Activated CD4-positive, alpha-beta T cell treated with anti-CD3 and anti-CD28 coated beads for 4 hours (primary cell): ENCODE measurements around the gene GALNT2.

Experiments used
- DNase-seq, 2 donors: peaks; one replicate each; pipeline ENCODE4 v3.0.0-alpha.2; 2020

The GALNT2 gene

GRCh38 chr1:230267338-230268065 is 200.5 kb downstream of the GALNT2 start:
- DNase-seq, result no peak

- DNase-seq, result no peak
Observed at GRCh38 chr1:230268371-230269170, 201.5 kb downstream of the GALNT2 start.

GRCh38 chr1:230270185-230270558 is 203.1 kb downstream of the GALNT2 start:
- DNase-seq, result no peak

GRCh38 chr1:230270559-230271281 is 203.7 kb downstream of the GALNT2 start:
- DNase-seq, result no peak

- no peak for DNase-seq
Observed at GRCh38 chr1:230271300-230272035, 204.4 kb downstream of the GALNT2 start.

GRCh38 chr1:230272557-230272956 is 205.5 kb downstream of the GALNT2 start:
- DNase-seq, result no peak

GRCh38 chr1:230273141-230273710 is 206.2 kb downstream of the GALNT2 start:
- no peak for DNase-seq

- DNase-seq, result no peak
Observed at GRCh38 chr1:230274254-230274653, 207.2 kb downstream of the GALNT2 start.

- no peak for DNase-seq
Observed at GRCh38 chr1:230276401-230276800, 209.4 kb downstream of the GALNT2 start.

- DNase-seq, result no peak
Observed at GRCh38 chr1:230277201-230278025, 210.4 kb downstream of the GALNT2 start.

- DNase-seq, result no peak
Observed at GRCh38 chr1:230278376-230278775, 211.3 kb downstream of the GALNT2 start.

- DNase-seq, result no peak
Observed at GRCh38 chr1:230278871-230279582, 212.0 kb downstream of the GALNT2 start.

- DNase-seq, result no peak
Observed at GRCh38 chr1:230279583-230279945, 212.5 kb downstream of the GALNT2 start.

GRCh38 chr1:230280054-230280795 is 213.2 kb downstream of the GALNT2 start:
- no peak for DNase-seq

GRCh38 chr1:230280906-230281413 is 213.9 kb downstream of the GALNT2 start:
- DNase-seq, result no peak

- no peak for DNase-seq
Observed at GRCh38 chr1:230281556-230281955, 214.5 kb downstream of the GALNT2 start.

GRCh38 chr1:230282157-230282556 is 215.1 kb downstream of the GALNT2 start:
- no peak for DNase-seq

- DNase-seq, result no peak
Observed at GRCh38 chr1:230283678-230284077, 216.6 kb downstream of the GALNT2 start.

- no peak for DNase-seq
Observed at GRCh38 chr1:230284891-230285290, 217.9 kb downstream of the GALNT2 start.

- no peak for DNase-seq
Observed at GRCh38 chr1:230285351-230285750, 218.3 kb downstream of the GALNT2 start.
